Neutrophil (primary cell): ENCODE data around the gene LTBP4.

Experiments
- H3K27ac ChIP-seq: fragments of 200-600 bp; sonication (generic); 2 replicates; pipeline ENCODE4 v1.5.1; 2016; ENCODE audit warnings: mild to moderate bottlenecking, moderate library complexity
- H3K27me3 ChIP-seq: fragments of 200-600 bp; sonication (generic); 2 replicates; pipeline ENCODE4 v1.6.0; 2016; ENCODE audit warnings: mild to moderate bottlenecking
- H3K36me3 ChIP-seq: fragments of 200-600 bp; sonication (generic); 2 replicates; pipeline ENCODE4 v1.5.1; 2017
- H3K4me1 ChIP-seq, 2 experiments: fragments of 200-600 bp in 1 of 2; sonication (generic) in 1 of 2; 1 replicate in 1 of 2; 2 replicates in 1 of 2; pipeline versions ENCODE4 v1.5.1 to v1.6.1; 2013 to 2016; ENCODE audit warnings: low read depth in 1 of 2, low read length in 1 of 2, mild to moderate bottlenecking in 1 of 2, moderate library complexity in 1 of 2; ENCODE audit not compliant: control insufficient read depth in 1 of 2, insufficient read depth in 1 of 2
- H3K4me3 ChIP-seq, 2 experiments: fragments of 200-600 bp in 1 of 2; sonication (generic) in 1 of 2; 1 replicate in 1 of 2; 2 replicates in 1 of 2; pipeline ENCODE4 v1.5.1; 2013 to 2016; ENCODE audit warnings: low read depth in 1 of 2, low read length in 1 of 2, mild to moderate bottlenecking in 1 of 2, moderate library complexity in 1 of 2
- H3K9me3 ChIP-seq: fragments of 200-600 bp; sonication (generic); 2 replicates; pipeline ENCODE4 v1.5.1; 2016
- TF ChIP-seq, protein P1 (sequence below): fragments of 200-600 bp; sonication (generic); IDR thresholded peaks from 2 replicates; pipeline ENCODE4 v1.5.1; 2016; ENCODE audit warnings: antibody characterized with exemption

LTBP4 gene

DNA sequence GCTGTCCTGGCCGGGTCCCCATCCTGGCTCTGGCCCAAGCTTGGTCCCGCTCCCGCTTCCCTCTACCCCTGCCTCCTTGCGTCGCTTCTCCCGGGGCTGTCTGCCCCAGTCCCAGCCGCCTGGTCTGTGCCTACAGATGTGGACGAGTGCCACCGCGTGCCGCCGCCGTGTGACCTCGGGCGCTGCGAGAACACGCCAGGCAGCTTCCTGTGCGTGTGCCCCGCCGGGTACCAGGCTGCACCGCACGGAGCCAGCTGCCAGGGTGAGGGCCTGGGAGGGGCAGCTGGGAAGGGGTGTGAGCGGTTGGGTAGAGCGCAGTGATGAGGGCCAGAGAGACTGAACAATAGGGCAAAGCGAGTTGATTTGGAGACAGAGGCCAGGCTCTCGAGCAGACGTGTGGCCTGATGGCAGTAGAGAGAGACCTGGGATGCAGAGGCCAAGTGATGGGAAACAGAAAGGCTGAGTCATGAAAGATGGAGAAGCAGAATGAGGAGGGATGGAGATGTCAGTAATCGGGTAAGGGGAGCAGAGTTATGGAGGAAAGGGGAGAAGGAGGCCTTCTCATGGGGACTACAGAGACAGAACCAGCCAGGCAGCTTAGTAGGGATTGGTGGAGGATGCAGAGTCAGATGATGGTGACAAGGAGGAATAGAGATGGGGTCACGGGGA lies 9.4 kb downstream of the LTBP4 start:
- Histone ChIP-seq H3K9me3 (no peaks in the 10 kb centered on the region), H3K27me3 (peaks cover 100% of the 10 kb centered on the region), H3K4me3 (no peak overlapping the region), H3K4me1 (peaks cover 33 to 37% of the 10 kb centered on the region in 2 experiments), H3K27ac (no peak overlapping the region), H3K36me3 (no peaks in the 10 kb centered on the region)
- TF ChIP-seq, protein P1, sequence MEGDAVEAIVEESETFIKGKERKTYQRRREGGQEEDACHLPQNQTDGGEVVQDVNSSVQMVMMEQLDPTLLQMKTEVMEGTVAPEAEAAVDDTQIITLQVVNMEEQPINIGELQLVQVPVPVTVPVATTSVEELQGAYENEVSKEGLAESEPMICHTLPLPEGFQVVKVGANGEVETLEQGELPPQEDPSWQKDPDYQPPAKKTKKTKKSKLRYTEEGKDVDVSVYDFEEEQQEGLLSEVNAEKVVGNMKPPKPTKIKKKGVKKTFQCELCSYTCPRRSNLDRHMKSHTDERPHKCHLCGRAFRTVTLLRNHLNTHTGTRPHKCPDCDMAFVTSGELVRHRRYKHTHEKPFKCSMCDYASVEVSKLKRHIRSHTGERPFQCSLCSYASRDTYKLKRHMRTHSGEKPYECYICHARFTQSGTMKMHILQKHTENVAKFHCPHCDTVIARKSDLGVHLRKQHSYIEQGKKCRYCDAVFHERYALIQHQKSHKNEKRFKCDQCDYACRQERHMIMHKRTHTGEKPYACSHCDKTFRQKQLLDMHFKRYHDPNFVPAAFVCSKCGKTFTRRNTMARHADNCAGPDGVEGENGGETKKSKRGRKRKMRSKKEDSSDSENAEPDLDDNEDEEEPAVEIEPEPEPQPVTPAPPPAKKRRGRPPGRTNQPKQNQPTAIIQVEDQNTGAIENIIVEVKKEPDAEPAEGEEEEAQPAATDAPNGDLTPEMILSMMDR: no peak

- Histone ChIP-seq H3K36me3 (no peaks in the 10 kb centered on the region), H3K27ac (no peak overlapping the region), H3K4me3 (no peak overlapping the region), H3K9me3 (no peaks in the 10 kb centered on the region), H3K27me3 (peaks cover 100% of the 10 kb centered on the region), H3K4me1 (peaks cover 27 to 31% of the 10 kb centered on the region in 2 experiments)
- TF ChIP-seq, protein P1: no peak
Measured at GRCh38 chr19:40611096-40611495, 9.9 kb downstream of the LTBP4 start.

- no peaks in the 10 kb centered on the region for H3K9me3 ChIP-seq
- TF ChIP-seq, protein P1: no peak
- no peak overlapping the region for H3K27ac ChIP-seq
- no peak overlapping the region for H3K4me3 ChIP-seq
- peaks cover 26 to 29% of the 10 kb centered on the region in 2 experiments for H3K4me1 ChIP-seq
- peaks cover 98% of the 10 kb centered on the region for H3K27me3 ChIP-seq
- H3K36me3 ChIP-seq: no peaks in the 10 kb centered on the region
Measured at GRCh38 chr19:40611900-40612698, 10.9 kb downstream of the LTBP4 start.

DNA sequence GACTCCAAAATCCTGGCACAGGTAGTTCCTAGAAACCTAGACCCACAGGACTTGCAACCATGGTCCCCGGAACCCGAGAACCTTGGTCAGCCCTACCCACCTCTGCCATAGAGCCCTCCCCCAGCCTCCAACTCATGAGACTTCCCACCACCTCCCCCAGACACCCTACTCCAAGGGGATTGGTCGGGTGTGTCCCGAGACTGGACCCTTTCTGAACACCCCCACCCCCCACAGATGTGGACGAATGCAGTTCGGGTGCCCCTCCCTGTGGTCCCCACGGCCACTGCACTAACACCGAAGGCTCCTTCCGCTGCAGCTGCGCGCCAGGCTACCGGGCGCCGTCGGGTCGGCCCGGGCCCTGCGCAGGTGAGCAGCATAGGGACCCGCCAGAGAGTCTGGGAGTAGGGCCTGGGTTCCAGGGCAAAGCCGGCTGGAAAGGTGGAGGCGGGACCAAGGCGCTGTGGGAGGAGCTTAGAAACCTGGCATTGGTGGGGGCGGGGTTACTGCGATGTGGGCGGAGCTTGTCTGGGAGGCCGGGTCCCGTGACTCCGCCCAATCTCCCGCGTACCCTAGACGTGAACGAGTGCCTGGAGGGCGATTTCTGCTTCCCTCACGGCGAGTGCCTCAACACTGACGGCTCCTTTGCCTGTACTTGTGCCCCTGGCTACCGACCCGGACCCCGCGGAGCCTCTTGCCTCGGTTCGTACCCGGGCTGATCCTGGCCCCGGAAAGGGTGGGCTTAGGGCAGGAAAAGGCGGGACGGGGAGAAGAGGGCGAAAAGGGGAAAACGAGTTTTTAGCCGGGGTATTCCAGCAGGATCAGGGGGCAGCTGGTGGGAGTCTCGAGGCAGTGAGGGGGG lies 11.9 kb downstream of the LTBP4 start:
- Histone ChIP-seq H3K9me3 (no peaks in the 10 kb centered on the region), H3K36me3 (no peaks in the 10 kb centered on the region), H3K4me3 (peak overlapping the region; percentile 51 to 60), H3K27me3 (peaks cover 92% of the 10 kb centered on the region), H3K4me1 (peaks cover 26 to 29% of the 10 kb centered on the region in 2 experiments), H3K27ac (no peak overlapping the region)
- TF ChIP-seq, protein P1: no peak
